Measurements from ENCODE around the gene CDK5RAP2. TPM values are rescaled to one million over a fixed set of nuclear protein-coding genes. Genes with fewer than 3 reads are reported as not detected.

CDK5RAP2 gene
- total and polyA plus RNA-seq, 9 of the 15 experiments (the other 6 are each of a cell fraction or from before 2014, with no cell fraction given): 19.9 to 68.8 (median 42.2) TPM

- no peak for TF ChIP-seq CLOCK (CRISPR knock-in tag; IDR thresholded peaks at IDR 0.05; ENCODE audit: borderline replicate concordance)
- no peak for TF ChIP-seq ZNF717 (CRISPR knock-in tag; IDR thresholded peaks at IDR 0.05)
- TF ChIP-seq ILK (tag; IDR thresholded peaks at IDR 0.05; ENCODE audit: borderline replicate concordance, low read depth): peak; percentile 56; the same call in 1 of the 2 replicates
- TF ChIP-seq EGR1 (conservative IDR thresholded peaks at IDR 0.05): peak; percentile 69
- TF ChIP-seq ZNF174 (CRISPR knock-in tag; IDR thresholded peaks at IDR 0.05): no peak
- TF ChIP-seq KDM4B (IDR thresholded peaks at IDR 0.05; ENCODE audit: borderline replicate concordance in 2 of 2, low read depth in 1 of 2): 0 out of 4 replicates have a peak, but pooled peaks of 1 of the 2 experiments have one; percentile 47
- no peak for TF ChIP-seq ARID1B (IDR thresholded peaks at IDR 0.05)
- TF ChIP-seq ZNF696 (CRISPR knock-in tag; conservative IDR thresholded peaks at IDR 0.05): no peak
- TF ChIP-seq ZNF12 (CRISPR knock-in tag; IDR thresholded peaks at IDR 0.05): no peak
- no peak for TF ChIP-seq SP2 (IDR thresholded peaks at IDR 0.05; ENCODE audit: extremely low read depth, low read depth, low read length, poor library complexity, severe bottlenecking)
- TF ChIP-seq ZNF778 (CRISPR knock-in tag; IDR thresholded peaks at IDR 0.05): no peak
- no peak for TF ChIP-seq BCOR (IDR thresholded peaks at IDR 0.05)
- TF ChIP-seq RFX5 (IDR thresholded peaks at IDR 0.05; ENCODE audit: low read depth, low read length): no peak
- TF ChIP-seq MBD2 (IDR thresholded peaks at IDR 0.05; ENCODE audit: borderline replicate concordance, low read depth): peak; percentile 87
- TF ChIP-seq PML (IDR thresholded peaks at IDR 0.05; ENCODE audit: low read length): peak; percentile 54; the same call in 1 of the 2 replicates
- no peak for TF ChIP-seq ZNF512 (tag; IDR thresholded peaks at IDR 0.05)
- no peak for TF ChIP-seq PHTF2 (CRISPR knock-in tag; IDR thresholded peaks at IDR 0.05)
- peak; percentile 96 for TF ChIP-seq SMAD4 (CRISPR knock-in tag; conservative IDR thresholded peaks at IDR 0.05)
- no peak for TF ChIP-seq MED1 (CRISPR knock-in tag; IDR thresholded peaks at IDR 0.05; ENCODE audit: borderline replicate concordance)
- TF ChIP-seq E2F8 (IDR thresholded peaks at IDR 0.05; ENCODE audit: low read depth, partially characterized antibody): peak; percentile 97
- TF ChIP-seq ZNF165 (CRISPR knock-in tag; IDR thresholded peaks at IDR 0.05; ENCODE audit: borderline replicate concordance): no peak
- TF ChIP-seq ETS2 (tag; IDR thresholded peaks at IDR 0.05; ENCODE audit: borderline replicate concordance, poor library complexity, severe bottlenecking): no peak
These were observed at the start of gene CDK5RAP2 (continued) for GRCh38 chr9:120580051-120580896.

Measured in K562 (cell line).